ENCODE data around the gene NSUN7. TPM values are rescaled to one million over a fixed set of nuclear protein-coding genes. Genes with fewer than 3 reads are reported as not detected.

Gene NSUN7
- total RNA-seq, 2 experiments from 2014 or later = 0.14 to 0.39 TPM

GRCh38 chr4:40778090-40778489, 28.3 kb downstream of the NSUN7 start:
- Histone ChIP-seq H3K27me3 (ENCODE audit: control insufficient read depth in 1 of 2, insufficient read depth in 2 of 2, low read length in 2 of 2) (no peaks in the 10 kb centered on the region), H3K27ac (ENCODE audit: low read depth in 1 of 2, low read length in 2 of 2) (no peak overlapping the region), H3K4me3 (ENCODE audit: low read length) (no peak overlapping the region), H3K4me1 (ENCODE audit: insufficient read depth, low read length) (no peaks in the 10 kb centered on the region), H3K9me3 (ENCODE audit: control insufficient read depth in 1 of 2, insufficient read depth in 1 of 2, low read length in 2 of 2) (no peaks in the 10 kb centered on the region), H3K36me3 (ENCODE audit: insufficient read depth, low read length) (no peaks in the 10 kb centered on the region)
- Mint-ChIP-seq H3K4me3 (no peak overlapping the region), H3K27me3 (peaks cover 8% of the 10 kb centered on the region), H3K9me3 (peaks cover 7% of the 10 kb centered on the region), H3K4me1 (ENCODE audit: low read depth) (no peaks in the 10 kb centered on the region), H3K27ac (no peak overlapping the region), H3K36me3 (ENCODE audit: low read depth) (no peaks in the 10 kb centered on the region)
- no peak for TF ChIP-seq CTCF (IDR thresholded peaks at IDR 0.05)
- DNase-seq (no peak), ATAC-seq (ENCODE audit: poor library complexity) (no peak)
- POLR2A ChIA-PET = no interaction called here
- CTCF ChIA-PET = no interaction called here
- intact Hi-C loops (cut with DNase I, micrococcal nuclease) = no loop called here

GRCh38 chr4:40782876-40783275, 33.1 kb downstream of the NSUN7 start:
- H3K27me3 Mint-ChIP-seq = peaks cover 3% of the 10 kb centered on the region
- CTCF ChIA-PET = no interaction called here
- no peak for ATAC-seq (ENCODE audit: poor library complexity)
- H3K4me1 ChIP-seq (ENCODE audit: insufficient read depth, low read length) = no peaks in the 10 kb centered on the region
- no peaks in the 10 kb centered on the region for H3K36me3 ChIP-seq (ENCODE audit: insufficient read depth, low read length)
- DNase-seq = no peak
- no peaks in the 10 kb centered on the region for H3K4me1 Mint-ChIP-seq (ENCODE audit: low read depth)
- H3K4me3 ChIP-seq (ENCODE audit: low read length) = no peak overlapping the region
- no peak overlapping the region for H3K27ac Mint-ChIP-seq
- H3K4me3 Mint-ChIP-seq = no peak overlapping the region
- TF ChIP-seq CTCF (IDR thresholded peaks at IDR 0.05) = no peak
- intact Hi-C loops (cut with DNase I, micrococcal nuclease) = no loop called here
- peaks cover 6% of the 10 kb centered on the region for H3K9me3 Mint-ChIP-seq
- H3K27me3 ChIP-seq (ENCODE audit: control insufficient read depth in 1 of 2, insufficient read depth in 2 of 2, low read length in 2 of 2) = no peaks in the 10 kb centered on the region
- H3K27ac ChIP-seq (ENCODE audit: low read depth in 1 of 2, low read length in 2 of 2) = no peak overlapping the region
- H3K9me3 ChIP-seq (ENCODE audit: control insufficient read depth in 1 of 2, insufficient read depth in 1 of 2, low read length in 2 of 2) = no peaks in the 10 kb centered on the region
- H3K36me3 Mint-ChIP-seq (ENCODE audit: low read depth) = no peaks in the 10 kb centered on the region
- POLR2A ChIA-PET = no interaction called here

- no peaks in the 10 kb centered on the region for H3K27me3 ChIP-seq (ENCODE audit: control insufficient read depth in 1 of 2, insufficient read depth in 2 of 2, low read length in 2 of 2)
- H3K4me3 Mint-ChIP-seq = no peak overlapping the region
- no peak overlapping the region for H3K27ac ChIP-seq (ENCODE audit: low read depth in 1 of 2, low read length in 2 of 2)
- no peaks in the 10 kb centered on the region for H3K9me3 ChIP-seq (ENCODE audit: control insufficient read depth in 1 of 2, insufficient read depth in 1 of 2, low read length in 2 of 2)
- ChIA-PET POLR2A (no interaction called here), CTCF (no interaction called here)
- no peaks in the 10 kb centered on the region for H3K36me3 Mint-ChIP-seq (ENCODE audit: low read depth)
- no peaks in the 10 kb centered on the region for H3K27me3 Mint-ChIP-seq
- intact Hi-C loops (cut with DNase I, micrococcal nuclease) = no loop called here
- no peak overlapping the region for H3K27ac Mint-ChIP-seq
- DNase-seq = no peak
- H3K4me1 ChIP-seq (ENCODE audit: insufficient read depth, low read length) = no peaks in the 10 kb centered on the region
- TF ChIP-seq CTCF (IDR thresholded peaks at IDR 0.05) = no peak
- no peaks in the 10 kb centered on the region for H3K9me3 Mint-ChIP-seq
- no peaks in the 10 kb centered on the region for H3K36me3 ChIP-seq (ENCODE audit: insufficient read depth, low read length)
- ATAC-seq (ENCODE audit: poor library complexity) = no peak
- H3K4me3 ChIP-seq (ENCODE audit: low read length) = no peak overlapping the region
- no peaks in the 10 kb centered on the region for H3K4me1 Mint-ChIP-seq (ENCODE audit: low read depth)
Observed at GRCh38 chr4:40785727-40786126, 36.0 kb downstream of the NSUN7 start.

Data from CD4-positive, alpha-beta T cell (primary cell).